ENCODE data around the gene CHST11. TPM values are rescaled to one million over a fixed set of nuclear protein-coding genes. Genes with fewer than 3 reads are reported as not detected.

CHST11 gene
- total RNA-seq, 1 donor from 2014 or later = 40.1 TPM

DNA sequence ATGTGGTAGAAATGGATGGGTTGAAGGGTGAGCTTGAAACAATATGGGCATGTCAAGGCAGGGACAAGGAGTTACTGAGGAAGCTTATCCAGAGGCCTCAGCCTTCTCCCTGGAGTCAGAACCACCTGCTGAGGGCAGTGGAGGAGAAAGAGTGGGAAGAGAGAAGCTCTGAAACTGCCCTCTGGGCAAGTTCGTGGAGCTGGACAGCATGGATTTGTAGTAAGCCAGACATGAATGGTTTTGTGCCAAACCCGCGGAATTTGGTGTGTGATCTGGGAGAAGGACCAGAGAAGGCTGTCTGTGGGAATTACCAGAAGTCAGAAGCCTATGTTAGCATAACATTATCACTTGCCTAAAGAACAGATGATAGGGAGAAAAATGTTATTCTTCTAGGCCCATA, 336.5 kb downstream of the CHST11 start:
- POLR2A ChIA-PET = no interaction called here
- no peaks in the 10 kb centered on the region for H3K9me3 Mint-ChIP-seq
- no peaks in the 10 kb centered on the region for H3K27me3 Mint-ChIP-seq
- CTCF ChIA-PET = interaction anchor here (1.0 kb wide), 1 partner anchor 411 kb away, joined by 3 read pairs; no protein-coding TSS in a partner anchor
- no peak for TF ChIP-seq CTCF (IDR thresholded peaks at IDR 0.05)
- DNase-seq (no peak), ATAC-seq (ENCODE audit: low read depth) (no peak)
- no peaks in the 10 kb centered on the region for H3K36me3 Mint-ChIP-seq (ENCODE audit: low read depth)
- no peak overlapping the region for H3K27ac Mint-ChIP-seq
- intact Hi-C loops (cut with micrococcal nuclease) = loop anchor here (5.0 kb wide), 2 partner anchors 111 to 259 kb away; no protein-coding TSS in a partner anchor
- no peak overlapping the region for H3K4me3 Mint-ChIP-seq
- peaks cover 7% of the 10 kb centered on the region for H3K4me1 Mint-ChIP-seq

DNA sequence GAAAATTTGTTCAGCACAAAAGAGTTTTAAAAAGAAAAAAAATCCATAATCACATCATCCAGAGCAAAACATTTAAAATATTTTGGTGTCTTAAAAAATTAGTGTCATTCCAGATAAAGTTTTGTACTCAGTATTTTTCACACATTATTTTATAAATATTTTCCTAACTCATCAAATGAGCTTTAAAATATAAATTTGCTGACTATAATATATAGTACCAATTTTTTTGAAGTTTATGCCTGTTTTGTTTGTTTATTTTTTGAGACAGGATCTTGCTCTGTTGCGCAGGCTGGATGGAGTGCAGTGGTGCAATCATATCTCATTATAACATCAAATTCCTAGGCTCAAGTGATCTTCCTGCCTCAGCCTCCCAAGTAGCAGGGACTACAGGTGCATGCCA, 337.2 kb downstream of the CHST11 start:
- Mint-ChIP-seq H3K27ac (no peak overlapping the region), H3K27me3 (no peaks in the 10 kb centered on the region)
- POLR2A ChIA-PET = no interaction called here

DNA sequence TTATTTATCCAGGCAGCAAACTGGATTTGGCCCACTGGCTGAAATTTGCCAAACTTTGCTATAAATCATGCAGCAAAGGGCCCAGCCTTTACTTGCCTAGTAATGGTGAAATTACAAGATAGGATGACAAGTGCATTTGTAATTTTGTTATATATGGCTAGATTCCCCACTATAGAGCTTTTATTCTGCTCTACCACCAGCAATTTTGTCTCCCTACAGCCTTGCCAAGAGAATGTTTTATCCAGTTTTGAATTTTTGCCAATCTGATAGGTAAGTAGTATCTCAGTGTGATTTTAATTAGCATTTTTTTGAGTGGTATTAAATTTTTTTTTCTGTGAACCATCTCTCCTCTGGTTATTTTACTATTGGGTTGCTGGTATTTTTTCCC, 339.7 kb downstream of the CHST11 start:
- ATAC-seq (ENCODE audit: low read depth) (no peak), DNase-seq (no peak)
- H3K27me3 Mint-ChIP-seq = peaks cover 2% of the 10 kb centered on the region
- no peaks in the 10 kb centered on the region for H3K4me1 Mint-ChIP-seq
- H3K9me3 Mint-ChIP-seq = no peaks in the 10 kb centered on the region
- intact Hi-C loops (cut with micrococcal nuclease) = no loop called here
- ChIA-PET POLR2A (no interaction called here), CTCF (no interaction called here)
- H3K4me3 Mint-ChIP-seq = no peak overlapping the region
- H3K27ac Mint-ChIP-seq = no peak overlapping the region
- H3K36me3 Mint-ChIP-seq (ENCODE audit: low read depth) = no peaks in the 10 kb centered on the region
- TF ChIP-seq CTCF (IDR thresholded peaks at IDR 0.05) = no peak

More for the DNA sequence above, 337.2 kb downstream of the CHST11 start:
- no peaks in the 10 kb centered on the region for H3K9me3 Mint-ChIP-seq
- no peak for TF ChIP-seq CTCF (IDR thresholded peaks at IDR 0.05)
- H3K4me3 Mint-ChIP-seq = no peak overlapping the region
- CTCF ChIA-PET = interaction anchor here (1.0 kb wide), 1 partner anchor 412 kb away, joined by 3 read pairs; no protein-coding TSS in a partner anchor
- DNase-seq (no peak), ATAC-seq (ENCODE audit: low read depth) (no peak)
- H3K4me1 Mint-ChIP-seq = peaks cover 7% of the 10 kb centered on the region
- no peaks in the 10 kb centered on the region for H3K36me3 Mint-ChIP-seq (ENCODE audit: low read depth)
- intact Hi-C loops (cut with micrococcal nuclease) = loop anchor here (5.0 kb wide), 2 partner anchors 112 to 258 kb away; no protein-coding TSS in a partner anchor

- no peaks in the 10 kb centered on the region for H3K9me3 Mint-ChIP-seq
- no peak for ATAC-seq (ENCODE audit: low read depth)
- CTCF ChIA-PET = interaction anchor here (1.6 kb wide), 1 partner anchor 9 kb away, joined by 6 read pairs; no protein-coding TSS in a partner anchor
These were observed 342.7 kb downstream of the CHST11 start for GRCh38 chr12:104799458-104799857.

GRCh38 chr12:104801005-104801404, 344.3 kb downstream of the CHST11 start:
- Mint-ChIP-seq H3K27me3 (peaks cover 2% of the 10 kb centered on the region), H3K27ac (no peak overlapping the region), H3K4me1 (no peaks in the 10 kb centered on the region), H3K4me3 (no peak overlapping the region), H3K9me3 (no peaks in the 10 kb centered on the region), H3K36me3 (ENCODE audit: low read depth) (no peaks in the 10 kb centered on the region)
- no peak for DNase-seq
- POLR2A ChIA-PET = no interaction called here
- intact Hi-C loops (cut with micrococcal nuclease) = no loop called here
- TF ChIP-seq CTCF (IDR thresholded peaks at IDR 0.05) = no peak
- CTCF ChIA-PET = interaction anchor here (1.6 kb wide), 1 partner anchor 11 kb away, joined by 6 read pairs; no protein-coding TSS in a partner anchor
- ATAC-seq (ENCODE audit: low read depth) = no peak

More at GRCh38 chr12:104799458-104799857, 342.7 kb downstream of the CHST11 start:
- Mint-ChIP-seq H3K27me3 (peaks cover 2% of the 10 kb centered on the region), H3K4me1 (no peaks in the 10 kb centered on the region), H3K27ac (no peak overlapping the region), H3K36me3 (ENCODE audit: low read depth) (no peaks in the 10 kb centered on the region), H3K4me3 (no peak overlapping the region)
- DNase-seq = no peak
- TF ChIP-seq CTCF (IDR thresholded peaks at IDR 0.05) = no peak
- POLR2A ChIA-PET = no interaction called here
- intact Hi-C loops (cut with micrococcal nuclease) = no loop called here
